Measurements from ENCODE around the gene TCEAL3. TPM values are rescaled to one million over a fixed set of nuclear protein-coding genes. Genes with fewer than 3 reads are reported as not detected.
"Not testable (repeated sequence)": the region's sequence is repeated elsewhere in the genome, so short reads cannot be mapped to it uniquely, and the experiment has no call there.

TCEAL3 gene
- total RNA-seq, 3 donors from 2014 or later: 3.3 to 29.7 (median 9.6) TPM

- TF ChIP-seq CTCF (IDR thresholded peaks at IDR 0.05): no peak
- Histone ChIP-seq H3K36me3 (ENCODE audit: low read depth) (no peaks in the 10 kb centered on the region), H3K9me3 (no peaks in the 10 kb centered on the region), H3K4me1 (ENCODE audit: low read depth) (no peaks in the 10 kb centered on the region), H3K4me3 (peak overlapping the region; percentile 32)
- intact Hi-C loops (cut with DNase I, micrococcal nuclease): no loop called here
- DNase-seq: peak in 2 of 3 donors; percentile 30 to 43
- peak; percentile 61 for ATAC-seq
These were observed 21.5 kb upstream of the TCEAL3 start for GRCh38 chrX:103586314-103586646.

GRCh38 chrX:103586659-103587058 is 21.1 kb upstream of the TCEAL3 start:
- no peak for ATAC-seq
- intact Hi-C loops (cut with DNase I, micrococcal nuclease): no loop called here
- H3K4me1 ChIP-seq (ENCODE audit: low read depth): no peaks in the 10 kb centered on the region
- no peaks in the 10 kb centered on the region for H3K9me3 ChIP-seq
- H3K36me3 ChIP-seq (ENCODE audit: low read depth): no peaks in the 10 kb centered on the region
- H3K4me3 ChIP-seq: no peak overlapping the region
- no peak for DNase-seq
- no peak for TF ChIP-seq CTCF (IDR thresholded peaks at IDR 0.05)

- H3K36me3 ChIP-seq (ENCODE audit: low read depth); DNase-seq; intact Hi-C loops (cut with DNase I, micrococcal nuclease); H3K4me3 ChIP-seq; H3K9me3 ChIP-seq; ATAC-seq; H3K4me1 ChIP-seq (ENCODE audit: low read depth): not testable (repeated sequence)
These were observed 15.5 kb upstream of the TCEAL3 start for GRCh38 chrX:103592295-103592694.

GRCh38 chrX:103595202-103595601 is 12.6 kb upstream of the TCEAL3 start:
- intact Hi-C loops (cut with DNase I, micrococcal nuclease); H3K4me1 ChIP-seq (ENCODE audit: low read depth); H3K4me3 ChIP-seq; H3K36me3 ChIP-seq (ENCODE audit: low read depth); ATAC-seq; H3K9me3 ChIP-seq; DNase-seq: not testable (repeated sequence)

GRCh38 chrX:103608306-103608963 is 672 bp downstream of the TCEAL3 start:
- DNase-seq: peak in 1 of 3 donors; percentile 9
- H3K36me3 ChIP-seq (ENCODE audit: low read depth): no peaks in the 10 kb centered on the region
- intact Hi-C loops (cut with DNase I, micrococcal nuclease): no loop called here
- no peaks in the 10 kb centered on the region for H3K4me1 ChIP-seq (ENCODE audit: low read depth)
- TF ChIP-seq CTCF (IDR thresholded peaks at IDR 0.05): no peak
- H3K4me3 ChIP-seq: peak overlapping the region; percentile 24
- peak; percentile 24 for ATAC-seq
- H3K9me3 ChIP-seq: no peaks in the 10 kb centered on the region

- DNase-seq (no peak), ATAC-seq (no peak)
- no peaks in the 10 kb centered on the region for H3K9me3 ChIP-seq
- TF ChIP-seq CTCF (IDR thresholded peaks at IDR 0.05): no peak
- no peaks in the 10 kb centered on the region for H3K4me1 ChIP-seq (ENCODE audit: low read depth)
- H3K36me3 ChIP-seq (ENCODE audit: low read depth): no peaks in the 10 kb centered on the region
- no peak overlapping the region for H3K4me3 ChIP-seq
- intact Hi-C loops (cut with DNase I, micrococcal nuclease): no loop called here
These were observed 2.5 kb downstream of the TCEAL3 start for GRCh38 chrX:103610282-103610681.

GRCh38 chrX:103613362-103613890 is 5.7 kb downstream of the TCEAL3 start:
- H3K36me3 ChIP-seq (ENCODE audit: low read depth): no peaks in the 10 kb centered on the region
- DNase-seq: no peak
- ATAC-seq: no peak
- intact Hi-C loops (cut with DNase I, micrococcal nuclease): no loop called here
- no peaks in the 10 kb centered on the region for H3K9me3 ChIP-seq
- no peaks in the 10 kb centered on the region for H3K4me1 ChIP-seq (ENCODE audit: low read depth)
- no peak for TF ChIP-seq CTCF (IDR thresholded peaks at IDR 0.05)
- no peak overlapping the region for H3K4me3 ChIP-seq
